Pulmonary artery endothelial cell (primary cell): ENCODE results near the gene CSDE1. TPM values are rescaled to one million over a fixed set of nuclear protein-coding genes. Genes with fewer than 3 reads are reported as not detected.
"Not testable (repeated sequence)": the region's sequence is repeated elsewhere in the genome, so short reads cannot be mapped to it uniquely, and the experiment has no call there.

Experiments used
- DNase-seq: peaks from one replicate; pipeline ENCODE4 v3.0.0-alpha.2; 2011; ENCODE audit warnings: low read depth, low spot score
- total RNA-seq: library from RNA; depleted of rRNA; stranded (reverse); fragments of >200 nt; gene quantifications from 2 replicates; pipeline ENCODE4 v1.2.3, GENCODE V29; 2014

CSDE1 gene
- total RNA-seq, result 907 and 1,022 TPM in 2 replicates

GRCh38 chr1:114757455-114758255 lies at the start of gene CSDE1:
CSDE1 (minus strand) TSS chr1:114757984; CDS start chr1:114739890, 18,094 bp downstream.
- peak; percentile 93 for DNase-seq

GRCh38 chr1:114804449-114804848 lies 46.7 kb upstream of the CSDE1 start:
- not testable (repeated sequence) for DNase-seq

- no peak for DNase-seq
These were observed 45.2 kb upstream of the CSDE1 start for GRCh38 chr1:114803001-114803400.

- DNase-seq, result no peak
These were observed 36.3 kb upstream of the CSDE1 start for GRCh38 chr1:114794038-114794437.

GRCh38 chr1:114790581-114790980 lies 32.8 kb upstream of the CSDE1 start:
- not testable (repeated sequence) for DNase-seq

GRCh38 chr1:114786440-114786839 lies 28.7 kb upstream of the CSDE1 start:
- DNase-seq, result not testable (repeated sequence)

- no peak for DNase-seq
These were observed 24.7 kb upstream of the CSDE1 start for GRCh38 chr1:114782476-114782875.

- peak; percentile 77 for DNase-seq
These were observed 22.8 kb upstream of the CSDE1 start, which contains the start of gene SIKE1 for GRCh38 chr1:114780344-114781226. SIKE1 (minus strand) TSS chr1:114780685; CDS start chr1:114780607, 78 bp downstream.

GRCh38 chr1:114779722-114780121 lies 21.9 kb upstream of the CSDE1 start:
- no peak for DNase-seq

- DNase-seq, result not testable (repeated sequence)
These were observed 18.9 kb upstream of the CSDE1 start for GRCh38 chr1:114776726-114777125.

- DNase-seq, result no peak
These were observed 14.2 kb upstream of the CSDE1 start for GRCh38 chr1:114771992-114772391.

GRCh38 chr1:114770989-114771388 lies 13.2 kb upstream of the CSDE1 start:
- no peak for DNase-seq

GRCh38 chr1:114764689-114765088 lies 6.9 kb upstream of the CSDE1 start:
- no peak for DNase-seq

- DNase-seq, result no peak
These were observed 560 bp upstream of the CSDE1 start for GRCh38 chr1:114758256-114758832.

GRCh38 chr1:114756949-114757454 lies 782 bp downstream of the CSDE1 start:
- DNase-seq, result no peak

GRCh38 chr1:114756009-114756892 lies 1.5 kb downstream of the CSDE1 start:
- DNase-seq, result no peak

GRCh38 chr1:114755006-114755931 lies 2.5 kb downstream of the CSDE1 start:
- DNase-seq, result no peak

GRCh38 chr1:114753702-114754101 lies 4.1 kb downstream of the CSDE1 start:
- DNase-seq, result not testable (repeated sequence)

GRCh38 chr1:114753143-114753542 lies 4.6 kb downstream of the CSDE1 start:
- DNase-seq, result no peak
